GM21423 (cell line): ENCODE results near the gene AACS.
A peak's percentile ranks its signal among the peaks of the same experiment; 100 is the strongest.

Experiments
- ATAC-seq: cut with Tn5 transposase; IDR thresholded peaks from one replicate; pipeline ENCODE4 v1.9.1; 2021; ENCODE audit warnings: mild to moderate bottlenecking, moderate library complexity; ENCODE audit not compliant: unreplicated experiment

AACS gene

GRCh38 chr12:125149160-125150108 is 84.2 kb downstream of the AACS start:
- ATAC-seq = peak; percentile 96

- no peak for ATAC-seq
Measured at GRCh38 chr12:125151284-125151683, 86.0 kb downstream of the AACS start.

GRCh38 chr12:125152463-125152862 is 87.2 kb downstream of the AACS start:
- ATAC-seq = no peak

- ATAC-seq = no peak
Measured at GRCh38 chr12:125155366-125155765, 90.1 kb downstream of the AACS start.

GRCh38 chr12:125157177-125157576 is 91.9 kb downstream of the AACS start:
- no peak for ATAC-seq

GRCh38 chr12:125159702-125160101 is 94.5 kb downstream of the AACS start:
- no peak for ATAC-seq

GRCh38 chr12:125160281-125160955 is 95.2 kb downstream of the AACS start:
- no peak for ATAC-seq

GRCh38 chr12:125161712-125162022 is 96.4 kb downstream of the AACS start:
- no peak for ATAC-seq

- ATAC-seq = no peak
Measured at GRCh38 chr12:125162489-125163028, 97.3 kb downstream of the AACS start.

- no peak for ATAC-seq
Measured at GRCh38 chr12:125163148-125163547, 97.9 kb downstream of the AACS start.

GRCh38 chr12:125164541-125164940 is 99.3 kb downstream of the AACS start:
- ATAC-seq = no peak

GRCh38 chr12:125166041-125166440 is 100.8 kb downstream of the AACS start:
- no peak for ATAC-seq

- ATAC-seq = no peak
Measured at GRCh38 chr12:125167658-125168057, 102.4 kb downstream of the AACS start.

- no peak for ATAC-seq
Measured at GRCh38 chr12:125169451-125169850, 104.2 kb downstream of the AACS start.

- no peak for ATAC-seq
Measured at GRCh38 chr12:125169870-125170269, 104.6 kb downstream of the AACS start.

GRCh38 chr12:125171267-125171666 is 106.0 kb downstream of the AACS start:
- no peak for ATAC-seq

- ATAC-seq = no peak
Measured at GRCh38 chr12:125172231-125172850, 107.1 kb downstream of the AACS start.

GRCh38 chr12:125175576-125175975 is 110.3 kb downstream of the AACS start:
- ATAC-seq = no peak

- ATAC-seq = no peak
Measured at GRCh38 chr12:125178222-125178621, 113.0 kb downstream of the AACS start.

- no peak for ATAC-seq
Measured at GRCh38 chr12:125180144-125180543, 114.9 kb downstream of the AACS start.

GRCh38 chr12:125181107-125181506 is 115.9 kb downstream of the AACS start:
- no peak for ATAC-seq
